Bronchial epithelial cell (primary cell): ENCODE measurements around the gene LRRC8B. TPM values are rescaled to one million over a fixed set of nuclear protein-coding genes. Genes with fewer than 3 reads are reported as not detected.
A peak's percentile ranks its signal among the peaks of the same experiment; 100 is the strongest.

ENCODE experiments used
- DNase-seq: peaks from one replicate; pipeline ENCODE4 v3.0.0-alpha.2; 2010; ENCODE audit warnings: low read depth
- FAIRE-seq: peaks from 2 replicates; lab custom pipeline; 2011; peaks lifted over from hg19 to GRCh38; lab: Jason Lieb, UNC
- H3K27me3 ChIP-seq: 2 replicates; pipeline ENCODE4 v1.5.1; 2011; ENCODE audit warnings: low read length; ENCODE audit not compliant: control insufficient read depth, insufficient read depth
- H3K36me3 ChIP-seq: 2 replicates; pipeline ENCODE4 v1.5.1; 2011; ENCODE audit warnings: low read length; ENCODE audit not compliant: control insufficient read depth, insufficient read depth
- H3K4me3 ChIP-seq: 2 replicates; pipeline ENCODE4 v1.5.1; 2011; ENCODE audit warnings: mild to moderate bottlenecking, low read depth, low read length, control low read depth
- total RNA-seq: library from RNA; depleted of rRNA; stranded (reverse); fragments of >200 nt; gene quantifications from 2 replicates; pipeline ENCODE4 v1.2.1, GENCODE V29; 2014
- TF ChIP-seq, protein P1 (sequence below): IDR thresholded peaks from 2 replicates; pipeline ENCODE4 v1.5.1; 2011; ENCODE audit warnings: mild to moderate bottlenecking, moderate library complexity, low read length, control low read depth, inconsistent platforms; ENCODE audit not compliant: insufficient read depth, severe bottlenecking

Gene LRRC8B
- total RNA-seq, 1 donor from 2014 or later, result 7.6 TPM

DNA sequence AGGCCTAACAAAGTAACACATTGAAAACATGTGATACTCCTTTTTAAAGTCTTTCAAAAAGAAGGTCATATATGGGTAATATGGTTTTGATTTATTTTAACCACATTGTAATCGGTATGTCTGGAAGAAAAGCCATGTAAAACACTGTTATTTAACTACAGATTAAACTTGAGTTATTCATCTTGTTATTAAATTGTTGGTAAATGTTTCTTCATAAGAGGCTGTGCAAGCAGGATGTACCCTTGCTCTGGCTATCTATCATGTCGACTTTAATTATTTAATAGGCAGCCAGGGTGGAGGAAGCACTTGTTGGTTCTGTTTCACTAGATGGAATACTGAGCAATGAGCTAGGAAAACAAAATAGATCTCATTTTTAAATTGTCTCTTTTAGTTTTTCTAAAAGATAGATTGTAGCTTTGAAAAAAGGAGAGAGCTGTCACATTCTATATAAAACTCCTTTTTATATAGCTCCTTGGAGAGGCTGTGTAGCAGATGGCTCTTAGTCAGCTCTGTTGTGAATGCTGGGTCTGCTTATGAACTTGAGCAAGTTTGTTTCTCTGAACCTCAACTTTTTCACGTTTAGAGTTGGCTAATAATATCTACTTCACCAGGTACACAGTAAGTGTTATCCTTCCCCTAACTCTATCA, 39.5 kb downstream of the LRRC8B start:
- TF ChIP-seq, protein P1, sequence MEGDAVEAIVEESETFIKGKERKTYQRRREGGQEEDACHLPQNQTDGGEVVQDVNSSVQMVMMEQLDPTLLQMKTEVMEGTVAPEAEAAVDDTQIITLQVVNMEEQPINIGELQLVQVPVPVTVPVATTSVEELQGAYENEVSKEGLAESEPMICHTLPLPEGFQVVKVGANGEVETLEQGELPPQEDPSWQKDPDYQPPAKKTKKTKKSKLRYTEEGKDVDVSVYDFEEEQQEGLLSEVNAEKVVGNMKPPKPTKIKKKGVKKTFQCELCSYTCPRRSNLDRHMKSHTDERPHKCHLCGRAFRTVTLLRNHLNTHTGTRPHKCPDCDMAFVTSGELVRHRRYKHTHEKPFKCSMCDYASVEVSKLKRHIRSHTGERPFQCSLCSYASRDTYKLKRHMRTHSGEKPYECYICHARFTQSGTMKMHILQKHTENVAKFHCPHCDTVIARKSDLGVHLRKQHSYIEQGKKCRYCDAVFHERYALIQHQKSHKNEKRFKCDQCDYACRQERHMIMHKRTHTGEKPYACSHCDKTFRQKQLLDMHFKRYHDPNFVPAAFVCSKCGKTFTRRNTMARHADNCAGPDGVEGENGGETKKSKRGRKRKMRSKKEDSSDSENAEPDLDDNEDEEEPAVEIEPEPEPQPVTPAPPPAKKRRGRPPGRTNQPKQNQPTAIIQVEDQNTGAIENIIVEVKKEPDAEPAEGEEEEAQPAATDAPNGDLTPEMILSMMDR, result no peak
- FAIRE-seq, result no peak
- Histone ChIP-seq H3K27me3 (no peaks in the 10 kb centered on the region), H3K4me3 (no peak overlapping the region), H3K36me3 (no peaks in the 10 kb centered on the region)
- no peak for DNase-seq

DNA sequence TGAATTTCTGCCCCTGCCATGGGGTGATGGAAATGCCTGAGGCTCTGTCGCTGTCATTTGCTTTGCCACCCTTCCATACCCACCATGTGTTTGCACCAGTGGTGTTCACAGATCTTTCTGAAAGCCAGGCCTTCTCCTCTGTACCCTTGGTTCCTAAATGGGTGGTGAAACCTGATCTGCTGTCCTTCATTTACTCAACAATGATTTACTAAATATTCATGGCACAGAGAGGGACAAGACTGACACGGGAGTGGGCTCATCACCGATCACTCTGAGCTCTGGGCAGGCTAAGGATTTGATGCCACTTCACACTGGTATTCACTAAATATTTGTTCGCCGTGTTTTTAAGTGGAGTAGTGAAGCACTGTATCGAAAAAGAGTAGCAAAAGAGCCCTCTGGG, 40.9 kb downstream of the LRRC8B start:
- no peak for DNase-seq
- no peaks in the 10 kb centered on the region for H3K27me3 ChIP-seq
- H3K36me3 ChIP-seq, result no peaks in the 10 kb centered on the region
- TF ChIP-seq, protein P1, result no peak
- H3K4me3 ChIP-seq, result no peak overlapping the region
- no peak for FAIRE-seq

DNA sequence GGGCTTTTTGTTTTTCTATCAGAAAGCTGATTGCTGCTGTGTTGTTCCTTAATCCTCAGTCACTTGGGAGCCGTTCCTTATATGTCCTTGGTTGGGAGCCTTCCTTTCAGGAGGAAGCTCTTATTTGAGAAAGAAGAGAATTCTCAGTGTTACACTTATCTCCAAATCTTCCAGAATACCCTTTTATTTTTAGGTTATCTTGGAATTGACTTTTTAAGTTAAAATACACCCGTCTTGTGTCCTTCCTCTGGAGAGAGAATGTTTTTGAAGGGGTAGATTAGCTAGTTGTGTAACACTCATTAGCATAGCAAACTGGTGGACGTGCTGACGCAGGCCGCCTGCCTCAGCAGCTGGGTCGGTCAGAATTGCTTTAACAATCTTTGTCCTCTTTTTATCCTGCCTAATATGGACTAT, 42.1 kb downstream of the LRRC8B start:
- H3K27me3 ChIP-seq, result no peaks in the 10 kb centered on the region
- peak; percentile 54 for DNase-seq
- H3K36me3 ChIP-seq, result no peaks in the 10 kb centered on the region
- H3K4me3 ChIP-seq, result no peak overlapping the region
- TF ChIP-seq, protein P1, result no peak
- no peak for FAIRE-seq

DNA sequence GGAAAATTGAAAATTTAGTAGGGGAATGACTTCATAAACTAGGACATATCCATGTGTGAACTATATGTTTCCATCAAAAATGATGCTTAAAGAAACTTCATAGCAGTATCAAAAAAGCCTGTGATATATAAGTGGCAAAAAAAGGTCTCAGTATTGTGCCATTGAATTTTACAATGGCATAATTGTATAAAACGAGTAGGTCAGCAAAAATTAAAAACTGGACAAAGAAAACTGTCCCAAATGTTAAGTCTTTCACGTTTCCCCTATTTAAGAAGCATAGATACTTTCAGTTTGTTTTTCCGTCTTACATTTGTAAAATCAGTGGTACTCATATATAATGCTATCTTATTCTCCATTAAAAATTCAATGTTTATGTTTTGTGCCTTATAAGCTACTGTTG, 43.2 kb downstream of the LRRC8B start:
- H3K4me3 ChIP-seq, result no peak overlapping the region
- no peak for FAIRE-seq

DNA sequence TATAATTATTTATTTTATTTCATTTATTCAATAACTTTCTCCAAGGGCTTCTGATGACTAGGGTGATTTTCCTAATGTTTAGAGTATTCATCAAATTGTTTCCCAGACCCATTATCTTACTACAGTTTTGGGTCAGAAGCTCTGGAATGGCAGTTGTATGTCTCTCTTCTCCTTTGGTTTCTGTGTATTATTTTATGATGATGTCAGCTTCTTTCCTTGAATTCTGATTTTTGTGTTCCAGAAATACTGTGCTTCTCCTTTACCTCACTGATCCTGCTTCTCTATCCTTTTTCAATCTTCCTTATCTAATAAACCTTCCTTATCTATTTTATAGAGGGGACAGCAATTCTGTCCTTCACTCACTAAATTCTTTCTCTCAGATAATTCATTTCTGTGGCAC, 48.8 kb downstream of the LRRC8B start:
- no peak for DNase-seq
- H3K4me3 ChIP-seq, result no peak overlapping the region
- TF ChIP-seq, protein P1, result no peak
- no peaks in the 10 kb centered on the region for H3K36me3 ChIP-seq
- FAIRE-seq, result no peak
- H3K27me3 ChIP-seq, result no peaks in the 10 kb centered on the region

More for the DNA sequence above, 43.2 kb downstream of the LRRC8B start:
- TF ChIP-seq, protein P1, result no peak
- DNase-seq, result no peak
- Histone ChIP-seq H3K36me3 (no peaks in the 10 kb centered on the region), H3K27me3 (no peaks in the 10 kb centered on the region)

DNA sequence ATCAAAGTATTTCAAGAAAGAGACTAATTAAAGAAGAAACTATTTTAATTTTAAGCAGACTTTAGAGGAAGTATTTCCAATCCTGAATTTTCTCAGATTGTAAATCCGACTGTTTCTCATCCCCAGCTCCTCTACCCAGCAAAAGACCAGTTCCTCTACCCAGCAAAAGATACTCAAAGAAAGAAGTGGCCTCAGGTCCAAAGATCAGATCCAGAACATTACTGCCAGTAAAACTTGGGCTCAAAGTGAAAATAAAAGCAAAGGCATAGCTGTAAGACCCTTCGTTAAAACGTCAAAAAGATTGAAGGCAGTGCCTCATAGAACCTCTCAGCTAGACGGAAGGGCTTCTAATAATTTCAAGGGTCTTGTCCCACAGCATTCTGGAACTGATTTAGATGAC, 50.0 kb downstream of the LRRC8B start:
- FAIRE-seq, result no peak

More for the DNA sequence above, 50.0 kb downstream of the LRRC8B start:
- Histone ChIP-seq H3K36me3 (no peaks in the 10 kb centered on the region), H3K4me3 (no peak overlapping the region), H3K27me3 (no peaks in the 10 kb centered on the region)
- DNase-seq, result no peak
- TF ChIP-seq, protein P1, result no peak
